Smooth muscle cell (in vitro differentiated cells): ENCODE results near the gene GYS2. TPM values are rescaled to one million over a fixed set of nuclear protein-coding genes. Genes with fewer than 3 reads are reported as not detected.

Experiments
- DNase-seq: peaks from one replicate; lab custom pipeline; 2025; ENCODE audit not compliant: unreplicated experiment; lab: John Stamatoyannopoulos, UW
- H2AFZ ChIP-seq: fragments of 200-600 bp; sonication (generic); 2 replicates; pipeline ENCODE4 v1.6.0; 2016; ENCODE audit warnings: antibody characterized with exemption, low read depth, mild to moderate bottlenecking
- H3F3A ChIP-seq: fragments of 200-600 bp; sonication (generic); 2 replicates; pipeline ENCODE4 v1.6.0; 2017; ENCODE audit warnings: antibody characterized with exemption, low read depth
- H3K27ac ChIP-seq: fragments of 200-600 bp; sonication (generic); 2 replicates; pipeline ENCODE4 v1.5.1; 2016; ENCODE audit warnings: low read depth, mild to moderate bottlenecking
- H3K27me3 ChIP-seq: fragments of 200-600 bp; sonication (generic); 2 replicates; pipeline ENCODE4 v1.6.1; 2016; ENCODE audit warnings: low read depth, mild to moderate bottlenecking
- H3K36me3 ChIP-seq: fragments of 200-600 bp; sonication (generic); 2 replicates; pipeline ENCODE4 v1.5.1; 2016; ENCODE audit warnings: low read depth
- H3K4me1 ChIP-seq: fragments of 200-600 bp; sonication (generic); 2 replicates; pipeline ENCODE4 v1.5.1; 2016; ENCODE audit warnings: low read depth
- H3K4me2 ChIP-seq: fragments of 200-600 bp; sonication (generic); 2 replicates; pipeline ENCODE4 v1.6.0; 2016; ENCODE audit warnings: mild to moderate bottlenecking
- H3K4me3 ChIP-seq: fragments of 200-600 bp; sonication (generic); 2 replicates; pipeline ENCODE4 v1.5.1; 2016; ENCODE audit warnings: mild to moderate bottlenecking
- H3K79me2 ChIP-seq: fragments of 200-600 bp; sonication (generic); 2 replicates; pipeline ENCODE4 v1.6.0; 2016; ENCODE audit warnings: low read depth, mild to moderate bottlenecking
- H3K9ac ChIP-seq: fragments of 200-600 bp; sonication (generic); 2 replicates; pipeline ENCODE4 v1.6.0; 2016; ENCODE audit warnings: low read depth
- H3K9me3 ChIP-seq: fragments of 200-600 bp; sonication (generic); replicated peaks from 2 replicates; pipeline ENCODE4 v1.5.1; 2016; ENCODE audit warnings: low read depth
- H4K20me1 ChIP-seq: fragments of 200-600 bp; sonication (generic); 2 replicates; pipeline ENCODE4 v1.6.0; 2016; ENCODE audit warnings: low read depth
- WGBS: methylation state at CpG from one replicate; pipeline ENCODE4 v1.1.7; 2016; ENCODE audit warnings: low lambda C conversion rate; 5-methylcytosine and 5-hydroxymethylcytosine counted together
- polyA plus RNA-seq: library from polyadenylated mRNA; unstranded; fragments of >200 nt; fragmentation: Nextera tagmentation; extraction: Ambion mirVana; gene quantifications from 2 replicates; pipeline ENCODE4 v1.2.1, GENCODE V29; 2016
- total RNA-seq: library from RNA; depleted of rRNA; stranded (reverse); fragments of >200 nt; gene quantifications from 2 replicates; pipeline ENCODE4 v1.2.3, GENCODE V29; 2014
- TF ChIP-seq, protein P1 (sequence below): fragments of 200-600 bp; sonication (generic); IDR thresholded peaks from 2 replicates; pipeline ENCODE4 v1.5.1; 2017; ENCODE audit warnings: borderline replicate concordance, mild to moderate bottlenecking, antibody characterized with exemption; ENCODE audit not compliant: insufficient read depth, poor library complexity, severe bottlenecking

Gene GYS2
- total and polyA plus RNA-seq, 2 experiments from 2014 or later = not detected

DNA sequence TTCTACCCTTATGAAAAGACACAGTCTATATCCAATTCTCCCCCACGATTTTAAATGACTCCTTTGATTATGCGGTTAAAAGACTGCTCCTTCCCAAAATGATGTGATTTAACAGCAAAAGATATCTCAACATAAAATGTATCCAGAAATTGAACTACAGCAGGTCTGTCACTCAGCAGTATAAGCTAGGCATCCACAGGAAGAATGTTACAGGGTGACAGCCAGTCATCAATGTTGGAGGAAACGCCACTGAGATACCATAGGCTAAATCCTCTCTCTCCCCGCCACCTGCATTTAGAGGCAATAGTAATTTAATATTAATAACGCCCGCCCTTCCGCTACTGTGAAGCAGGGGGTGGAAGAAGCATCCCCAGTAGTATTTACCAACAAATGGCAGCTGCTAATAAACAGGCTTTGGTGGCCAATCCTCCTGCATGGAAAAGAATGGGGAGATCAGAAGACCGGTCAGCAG lies 103.8 kb downstream of the GYS2 start:
- H3F3A ChIP-seq = peaks cover 4% of the 10 kb centered on the region
- no peaks in the 10 kb centered on the region for H3K27me3 ChIP-seq
- H3K4me2 ChIP-seq = peak overlapping the region; percentile 97
- peaks cover 73% of the 10 kb centered on the region for H3K79me2 ChIP-seq
- DNase-seq = no peak
- H3K9ac ChIP-seq = peak overlapping the region; percentile 78
- peaks cover 26% of the 10 kb centered on the region for H3K4me1 ChIP-seq
- no peaks in the 10 kb centered on the region for H3K36me3 ChIP-seq
- H3K9me3 ChIP-seq = no peaks in the 10 kb centered on the region
- H3K27ac ChIP-seq = peak overlapping the region; percentile 97
- H2AFZ ChIP-seq = peak overlapping the region; percentile 86
- H3K4me3 ChIP-seq = peak overlapping the region; percentile 94
- TF ChIP-seq, protein P1, sequence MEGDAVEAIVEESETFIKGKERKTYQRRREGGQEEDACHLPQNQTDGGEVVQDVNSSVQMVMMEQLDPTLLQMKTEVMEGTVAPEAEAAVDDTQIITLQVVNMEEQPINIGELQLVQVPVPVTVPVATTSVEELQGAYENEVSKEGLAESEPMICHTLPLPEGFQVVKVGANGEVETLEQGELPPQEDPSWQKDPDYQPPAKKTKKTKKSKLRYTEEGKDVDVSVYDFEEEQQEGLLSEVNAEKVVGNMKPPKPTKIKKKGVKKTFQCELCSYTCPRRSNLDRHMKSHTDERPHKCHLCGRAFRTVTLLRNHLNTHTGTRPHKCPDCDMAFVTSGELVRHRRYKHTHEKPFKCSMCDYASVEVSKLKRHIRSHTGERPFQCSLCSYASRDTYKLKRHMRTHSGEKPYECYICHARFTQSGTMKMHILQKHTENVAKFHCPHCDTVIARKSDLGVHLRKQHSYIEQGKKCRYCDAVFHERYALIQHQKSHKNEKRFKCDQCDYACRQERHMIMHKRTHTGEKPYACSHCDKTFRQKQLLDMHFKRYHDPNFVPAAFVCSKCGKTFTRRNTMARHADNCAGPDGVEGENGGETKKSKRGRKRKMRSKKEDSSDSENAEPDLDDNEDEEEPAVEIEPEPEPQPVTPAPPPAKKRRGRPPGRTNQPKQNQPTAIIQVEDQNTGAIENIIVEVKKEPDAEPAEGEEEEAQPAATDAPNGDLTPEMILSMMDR = no peak
- H4K20me1 ChIP-seq = peaks cover 36% of the 10 kb centered on the region
- 11% methylated on average over 8 of the region's 8 CpGs for WGBS

DNA sequence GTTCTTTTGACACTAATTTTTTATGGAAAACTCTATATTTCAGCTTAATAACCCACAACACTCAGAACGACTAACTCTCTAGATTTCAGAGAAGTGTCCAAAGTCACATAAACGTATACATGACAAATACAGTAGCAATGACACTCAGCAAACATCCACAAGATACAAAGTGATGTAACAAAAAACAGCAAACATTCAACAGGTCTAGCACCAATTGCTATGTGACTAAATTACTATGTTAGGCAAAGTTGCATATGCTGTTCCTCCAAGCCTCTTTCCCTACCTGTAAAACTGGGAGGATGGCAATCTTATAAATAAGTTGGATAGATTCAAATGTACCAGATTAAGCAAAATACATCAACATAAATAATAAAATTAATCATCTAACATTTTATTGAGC lies 104.9 kb downstream of the GYS2 start:
- Histone ChIP-seq H3K27me3 (no peaks in the 10 kb centered on the region), H3K4me3 (peak overlapping the region; percentile 94)

More for the DNA sequence above, 104.9 kb downstream of the GYS2 start:
- peaks cover 26% of the 10 kb centered on the region for H3K4me1 ChIP-seq
- peaks cover 25% of the 10 kb centered on the region for H4K20me1 ChIP-seq
- peaks cover 4% of the 10 kb centered on the region for H3F3A ChIP-seq
- H3K27ac ChIP-seq = no peak overlapping the region
- WGBS = 77% methylated on average over 2 of the region's 2 CpGs
- TF ChIP-seq, protein P1 = no peak
- no peaks in the 10 kb centered on the region for H3K9me3 ChIP-seq
- no peak overlapping the region for H2AFZ ChIP-seq
- DNase-seq = no peak
- H3K36me3 ChIP-seq = no peaks in the 10 kb centered on the region
- H3K79me2 ChIP-seq = peaks cover 63% of the 10 kb centered on the region
- no peak overlapping the region for H3K9ac ChIP-seq
- H3K4me2 ChIP-seq = peak overlapping the region; percentile 97

Other genes with a start within 250 kb of the GYS2 start
- not detected in 2 replicates for gene IAPP, start 231.9 kb downstream of the GYS2 start, total RNA-seq
- not detected in 2 replicates for gene IAPP, start 231.9 kb downstream of the GYS2 start, polyA plus RNA-seq
- gene PYROXD1, start 167.2 kb downstream of the GYS2 start, total RNA-seq = 11.6 and 14.2 TPM in 2 replicates
- 7.7 and 10.1 TPM in 2 replicates for gene PYROXD1, start 167.2 kb downstream of the GYS2 start, polyA plus RNA-seq
- gene RECQL, start 103.2 kb downstream of the GYS2 start, total RNA-seq = 75.3 and 99.4 TPM in 2 replicates
- 27.0 and 34.5 TPM in 2 replicates for gene RECQL, start 103.2 kb downstream of the GYS2 start, polyA plus RNA-seq
- 184 and 250 TPM in 2 replicates for gene GOLT1B, start 103.1 kb downstream of the GYS2 start, total RNA-seq
- 81.6 and 99.5 TPM in 2 replicates for gene GOLT1B, start 103.1 kb downstream of the GYS2 start, polyA plus RNA-seq
- 0.40 and 0.49 TPM in 2 replicates for gene SPX, start 78.6 kb downstream of the GYS2 start, total RNA-seq
- gene SPX, start 78.6 kb downstream of the GYS2 start, polyA plus RNA-seq = 0.30 TPM in 1 of 2 replicates, not detected in the other
- 328 and 414 TPM in 2 replicates for gene LDHB, start 53.0 kb upstream of the GYS2 start, total RNA-seq
- gene LDHB, start 53.0 kb upstream of the GYS2 start, polyA plus RNA-seq = 416 and 427 TPM in 2 replicates
- gene KCNJ8, start 169.9 kb upstream of the GYS2 start, total RNA-seq = 0.67 TPM in 1 of 2 replicates, not detected in the other
- gene KCNJ8, start 169.9 kb upstream of the GYS2 start, polyA plus RNA-seq = not detected in 2 replicates